ENCODE data around the gene LINGO4.

GRCh38 chr1:151809985-151810556, 4.9 kb upstream of the LINGO4 start:
- TF ChIP-seq CTCF (IDR thresholded peaks at IDR 0.05) = no peak
- TF ChIP-seq POLR2A (IDR thresholded peaks at IDR 0.05) = no peak
- no peak for TF ChIP-seq POLR2AphosphoS5 (IDR thresholded peaks at IDR 0.05)

All from suprapubic skin (tissue), 4 donors.